CD4-positive, alpha-beta T cell (primary cell): Measurements from ENCODE around the gene QRFP. TPM values are rescaled to one million over a fixed set of nuclear protein-coding genes. Genes with fewer than 3 reads are reported as not detected.
A peak's percentile ranks its signal among the peaks of the same experiment; 100 is the strongest.

Experiments used
- ATAC-seq: fragments of 200-7000 bp; cut with Tn5 transposase; one replicate; pipeline ENCODE4 v1.10.0; 2022; ENCODE audit warnings: mild to moderate bottlenecking; ENCODE audit not compliant: poor library complexity
- CTCF ChIA-PET: fragments of 350-600 bp; sonication (Branson Sonifier 250); formaldehyde crosslinking; loops from one replicate; lab custom pipeline; 2021; ENCODE audit warnings: antibody characterized with exemption, inconsistent platforms; lab: Charles Lee
- POLR2A ChIA-PET: fragments of 350-600 bp; sonication (Branson Sonifier 250); formaldehyde crosslinking; loops from one replicate; lab custom pipeline; 2021; ENCODE audit warnings: antibody characterized with exemption, inconsistent platforms; lab: Charles Lee
- DNase-seq, 14 experiments: peaks; one replicate each; pipeline ENCODE4 v3.0.0-alpha.2; 2013 to 2020; ENCODE audit warnings: mixed read lengths in 2 of 14
- H3K27ac ChIP-seq, 2 donors: one replicate each; pipeline versions ENCODE4 v1.5.1 to v1.7.0; 2013; ENCODE audit warnings: low read length in 2 of 2, low read depth in 1 of 2, mild to moderate bottlenecking in 1 of 2
- H3K27me3 ChIP-seq, 2 experiments: 1 replicate in 1 of 2; 2 replicates in 1 of 2; pipeline versions ENCODE4 v1.6.1 to v1.7.0; 2013; ENCODE audit warnings: low read length in 2 of 2, control low read depth in 1 of 2, mild to moderate bottlenecking in 1 of 2, moderate library complexity in 1 of 2; ENCODE audit not compliant: insufficient read depth in 2 of 2, control insufficient read depth in 1 of 2
- H3K36me3 ChIP-seq: one replicate; pipeline ENCODE4 v1.6.1; 2013; ENCODE audit warnings: low read length, control low read depth; ENCODE audit not compliant: insufficient read depth
- H3K4me1 ChIP-seq: one replicate; pipeline ENCODE4 v1.6.1; 2013; ENCODE audit warnings: low read length, control low read depth; ENCODE audit not compliant: insufficient read depth
- H3K4me3 ChIP-seq: one replicate; pipeline ENCODE4 v1.5.1; 2013; ENCODE audit warnings: mild to moderate bottlenecking, low read length, moderate library complexity
- H3K9me3 ChIP-seq, 2 experiments: 1 replicate in 1 of 2; 2 replicates in 1 of 2; pipeline versions ENCODE4 v1.6.1 to v1.7.0; 2013; ENCODE audit warnings: low read length in 2 of 2, mild to moderate bottlenecking in 2 of 2, control low read depth in 1 of 2, moderate library complexity in 1 of 2; ENCODE audit not compliant: control insufficient read depth in 1 of 2, insufficient read depth in 1 of 2
- H3K27ac Mint-ChIP-seq: one replicate; pipeline ENCODE4 v1.8.0; 2020; ENCODE audit warnings: mixed read lengths
- H3K27me3 Mint-ChIP-seq: one replicate; pipeline ENCODE4 v1.8.0; 2021; ENCODE audit warnings: mixed read lengths
- H3K36me3 Mint-ChIP-seq: one replicate; pipeline ENCODE4 v1.8.0; 2021; ENCODE audit warnings: low read depth, mixed read lengths
- H3K4me1 Mint-ChIP-seq: one replicate; pipeline ENCODE4 v1.8.0; 2021; ENCODE audit warnings: low read depth, mixed read lengths
- H3K4me3 Mint-ChIP-seq: one replicate; pipeline ENCODE4 v1.8.0; 2020; ENCODE audit warnings: mild to moderate bottlenecking, mixed read lengths
- H3K9me3 Mint-ChIP-seq: one replicate; pipeline ENCODE4 v1.8.0; 2020; ENCODE audit warnings: mixed read lengths
- intact Hi-C, 2 experiments: fragments of 100-400 bp; cut with DNase I in 1 of 2; cut with micrococcal nuclease in 1 of 2; formaldehyde crosslinking; loops; one replicate each; pipeline versions ENCODE4 v1.15.1 to v1.9.0; 2023 to 2025; cut with DNase I, micrococcal nuclease
- total RNA-seq, 174 experiments: library from RNA in 2 of 174; stranded (reverse) in 2 of 174; gene quantifications; one replicate each; pipeline ENCODE4 v1.2.3 and lab custom pipeline; 2021 to 2026
- TF ChIP-seq, protein P1 (sequence below): fragments of 200-600 bp; IDR thresholded peaks from one replicate; pipeline ENCODE4 v1.8.0; 2022; ENCODE audit warnings: antibody characterized with exemption, mild to moderate bottlenecking

Gene QRFP
- total RNA-seq, 2 experiments from 2014 or later: not detected

DNA sequence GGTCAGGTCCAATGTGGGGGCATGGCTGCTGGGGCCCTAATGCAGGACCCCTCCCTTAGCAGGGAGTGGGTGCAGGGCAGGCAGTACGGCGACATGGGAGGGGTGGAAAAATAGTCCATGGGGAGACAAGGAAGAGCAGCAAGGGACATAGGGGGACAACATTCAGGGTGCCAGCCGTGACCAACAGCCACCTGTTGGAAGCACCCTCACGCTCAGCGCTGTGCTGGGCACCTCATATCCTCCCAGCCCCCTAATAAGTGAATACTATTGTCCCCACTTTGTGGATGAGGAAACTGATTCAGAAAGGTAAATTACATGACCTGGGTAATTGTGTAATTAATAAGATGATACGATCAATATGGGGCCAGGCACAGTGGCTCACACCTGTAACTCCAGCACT is 45.5 kb upstream of the QRFP start:
- DNase-seq (no peak), ATAC-seq (no peak)
- ChIA-PET POLR2A (no interaction called here), CTCF (no interaction called here)
- Histone ChIP-seq H3K4me3 (no peak overlapping the region), H3K27ac (no peak overlapping the region), H3K9me3 (no peaks in the 10 kb centered on the region), H3K4me1 (peaks cover 11% of the 10 kb centered on the region), H3K27me3 (peaks cover 30 to 44% of the 10 kb centered on the region in 2 experiments), H3K36me3 (no peaks in the 10 kb centered on the region)
- Mint-ChIP-seq H3K4me1 (peaks cover 9% of the 10 kb centered on the region), H3K27me3 (peaks cover 55% of the 10 kb centered on the region), H3K36me3 (no peaks in the 10 kb centered on the region), H3K9me3 (no peaks in the 10 kb centered on the region), H3K27ac (no peak overlapping the region), H3K4me3 (no peak overlapping the region)
- TF ChIP-seq, protein P1, sequence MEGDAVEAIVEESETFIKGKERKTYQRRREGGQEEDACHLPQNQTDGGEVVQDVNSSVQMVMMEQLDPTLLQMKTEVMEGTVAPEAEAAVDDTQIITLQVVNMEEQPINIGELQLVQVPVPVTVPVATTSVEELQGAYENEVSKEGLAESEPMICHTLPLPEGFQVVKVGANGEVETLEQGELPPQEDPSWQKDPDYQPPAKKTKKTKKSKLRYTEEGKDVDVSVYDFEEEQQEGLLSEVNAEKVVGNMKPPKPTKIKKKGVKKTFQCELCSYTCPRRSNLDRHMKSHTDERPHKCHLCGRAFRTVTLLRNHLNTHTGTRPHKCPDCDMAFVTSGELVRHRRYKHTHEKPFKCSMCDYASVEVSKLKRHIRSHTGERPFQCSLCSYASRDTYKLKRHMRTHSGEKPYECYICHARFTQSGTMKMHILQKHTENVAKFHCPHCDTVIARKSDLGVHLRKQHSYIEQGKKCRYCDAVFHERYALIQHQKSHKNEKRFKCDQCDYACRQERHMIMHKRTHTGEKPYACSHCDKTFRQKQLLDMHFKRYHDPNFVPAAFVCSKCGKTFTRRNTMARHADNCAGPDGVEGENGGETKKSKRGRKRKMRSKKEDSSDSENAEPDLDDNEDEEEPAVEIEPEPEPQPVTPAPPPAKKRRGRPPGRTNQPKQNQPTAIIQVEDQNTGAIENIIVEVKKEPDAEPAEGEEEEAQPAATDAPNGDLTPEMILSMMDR: no peak
- intact Hi-C loops: no loop called here

DNA sequence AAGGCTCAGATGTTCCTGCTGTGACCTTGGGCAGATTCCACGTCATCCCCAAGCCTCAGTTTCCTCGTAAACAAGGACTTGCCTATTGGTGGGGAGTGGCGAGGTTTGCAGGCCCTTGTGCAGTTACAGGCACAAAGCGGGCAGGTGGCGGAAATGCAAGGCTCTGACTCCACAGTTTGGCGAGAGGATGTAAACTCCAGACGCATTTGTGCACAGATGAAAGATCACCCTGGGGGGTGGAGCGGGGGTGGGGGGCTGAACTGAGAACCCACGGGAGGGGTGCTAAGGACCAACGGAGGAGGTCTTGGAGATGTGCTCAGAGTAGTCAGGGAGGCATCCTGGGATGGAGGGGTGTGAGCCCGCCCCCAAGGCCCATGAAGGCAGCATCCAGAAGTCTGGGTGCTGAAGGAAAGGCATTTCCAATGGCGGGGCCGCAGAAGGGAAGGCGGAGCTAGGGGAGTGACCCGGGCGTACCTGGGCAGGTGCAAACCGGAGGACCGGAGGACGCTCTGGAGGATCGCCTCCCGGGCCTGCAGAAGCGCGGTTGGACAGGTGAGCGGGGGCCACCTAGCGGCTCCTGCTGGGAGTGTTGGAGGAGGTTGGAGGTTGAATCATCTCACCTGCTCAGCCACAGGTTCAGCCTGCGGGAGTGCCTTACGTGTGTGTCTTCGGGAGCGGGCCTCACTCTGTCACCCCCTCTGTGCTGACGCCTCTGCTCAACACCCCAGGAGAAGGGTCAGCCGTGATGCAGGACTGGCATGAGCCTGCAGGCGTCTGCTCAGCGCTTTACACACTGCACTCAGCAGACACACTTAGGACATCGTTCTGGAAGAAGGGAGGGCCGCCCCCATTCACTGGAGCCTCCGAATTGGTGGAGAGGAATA is 44.3 kb upstream of the QRFP start:
- ATAC-seq (peak; percentile 95), DNase-seq (peak; percentile 55 to 77 (median 66))
- POLR2A ChIA-PET: interaction anchor here (0.5 kb wide), 1 partner anchor 234 kb away, joined by 4 read pairs; no protein-coding TSS in a partner anchor
- Mint-ChIP-seq H3K27me3 (peaks cover 59% of the 10 kb centered on the region), H3K4me1 (peaks cover 9% of the 10 kb centered on the region), H3K36me3 (no peaks in the 10 kb centered on the region), H3K9me3 (no peaks in the 10 kb centered on the region), H3K4me3 (no peak overlapping the region), H3K27ac (no peak overlapping the region)
- H3K4me1 ChIP-seq: peaks cover 11% of the 10 kb centered on the region
- H3K4me3 ChIP-seq: no peak overlapping the region
- H3K27ac ChIP-seq: no peak overlapping the region
- peaks cover 0 to 5% of the 10 kb centered on the region in 2 experiments for H3K9me3 ChIP-seq
- H3K27me3 ChIP-seq: peaks cover 35 to 55% of the 10 kb centered on the region in 2 experiments
- CTCF ChIA-PET: no interaction called here
- intact Hi-C loops: loop anchor here (1.0 kb wide), 3 partner anchors 170 to 480 kb away; no protein-coding TSS in a partner anchor
- H3K36me3 ChIP-seq: no peaks in the 10 kb centered on the region
- TF ChIP-seq, protein P1: peak; percentile 89

DNA sequence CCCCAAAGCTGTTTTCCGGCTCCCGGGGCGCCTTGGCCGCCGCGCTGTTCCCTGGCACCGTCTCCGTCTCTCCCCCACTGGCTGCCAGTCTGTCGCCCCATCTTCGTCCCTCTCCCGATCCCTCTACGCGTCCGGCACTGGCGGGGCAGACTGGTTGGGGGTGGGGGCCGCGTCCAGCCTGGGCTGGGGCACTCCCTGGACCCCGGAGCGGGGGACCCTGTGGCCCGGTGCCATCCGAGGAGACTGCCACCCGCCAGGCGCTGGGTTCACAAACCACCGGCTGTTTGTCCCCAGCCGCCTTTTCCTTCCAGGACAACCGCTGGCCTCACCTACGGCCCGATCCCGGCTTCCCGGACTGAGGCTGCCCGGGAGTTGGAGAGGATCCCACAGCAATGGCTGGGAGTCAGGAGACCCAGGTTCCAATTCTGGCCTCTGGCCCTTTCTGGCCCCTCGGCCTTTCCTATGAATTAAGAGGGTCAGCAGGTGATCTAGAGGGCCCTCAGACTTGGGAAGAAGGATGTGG is 43.5 kb upstream of the QRFP start:
- ATAC-seq (no peak), DNase-seq (no peak)
- CTCF ChIA-PET: no interaction called here
- H3K4me1 ChIP-seq: peaks cover 11% of the 10 kb centered on the region
- Mint-ChIP-seq H3K27me3 (peaks cover 62% of the 10 kb centered on the region), H3K27ac (no peak overlapping the region), H3K4me1 (peaks cover 9% of the 10 kb centered on the region), H3K4me3 (no peak overlapping the region), H3K9me3 (no peaks in the 10 kb centered on the region), H3K36me3 (no peaks in the 10 kb centered on the region)
- no peak overlapping the region for H3K27ac ChIP-seq
- peaks cover 37 to 64% of the 10 kb centered on the region in 2 experiments for H3K27me3 ChIP-seq
- H3K9me3 ChIP-seq: peaks cover 0 to 8% of the 10 kb centered on the region in 2 experiments
- POLR2A ChIA-PET: no interaction called here
- intact Hi-C loops: no loop called here
- TF ChIP-seq, protein P1: no peak
- H3K36me3 ChIP-seq: no peaks in the 10 kb centered on the region
- H3K4me3 ChIP-seq: no peak overlapping the region
